Measurements from ENCODE around the gene PACRG. TPM values are rescaled to one million over a fixed set of nuclear protein-coding genes. Genes with fewer than 3 reads are reported as not detected.

The PACRG gene
- total and polyA plus RNA-seq, 10 of the 15 experiments (the other 5 are each of a cell fraction or from before 2014, with no cell fraction given), result not detected

- Histone ChIP-seq H3K27me3 (replicated peaks in 1 of 2; ENCODE audit: control insufficient read depth in 2 of 2, insufficient read depth in 2 of 2, low read length in 1 of 2) (no peaks in the 10 kb centered on the region), H3K4me1 (ENCODE audit: control insufficient read depth, insufficient read depth, low read length) (no peaks in the 10 kb centered on the region), H2AFZ (ENCODE audit: control insufficient read depth, low read depth, low read length) (no peak overlapping the region), H3K79me2 (ENCODE audit: control insufficient read depth, insufficient read depth, low read length) (no peaks in the 10 kb centered on the region), H3K4me3 (no peak overlapping the region), H4K20me1 (ENCODE audit: control insufficient read depth, insufficient read depth) (no peaks in the 10 kb centered on the region), H3K9ac (ENCODE audit: control insufficient read depth, insufficient read depth, low read length) (no peak overlapping the region), H3K9me3 (replicated peaks; ENCODE audit: control insufficient read depth, insufficient read depth, low read length) (no peaks in the 10 kb centered on the region), H3K36me3 (ENCODE audit: control insufficient read depth in 2 of 2, insufficient read depth in 2 of 2, low read length in 1 of 2) (no peaks in the 10 kb centered on the region), H3K4me2 (ENCODE audit: control insufficient read depth, insufficient read depth) (no peak overlapping the region), H3K27ac (ENCODE audit: control insufficient read depth, insufficient read depth) (no peak overlapping the region)
- in situ Hi-C loops (cut with MboI), result no loop called here
- ATAC-seq, result no peak
- ChIA-PET POLR2A (interaction anchor here (0.6 kb wide), 1 partner anchor 40 kb away, joined by 3 read pairs; no protein-coding TSS in a partner anchor), RAD21 (ENCODE audit: unreplicated experiment) (no interaction called here), SMC1A (ENCODE audit: uncharacterized antibody, unreplicated experiment) (no interaction called here), CTCF (no interaction called here)
- no peak for FAIRE-seq
- intact Hi-C loops (cut with micrococcal nuclease; ENCODE audit: unreplicated experiment), result no loop called here
- TF ChIP-seq BCLAF1 (IDR thresholded peaks at IDR 0.05) (no peak), LARP7 (IDR thresholded peaks at IDR 0.05) (no peak), RAD21 (IDR thresholded peaks at IDR 0.05; ENCODE audit: insufficient read depth, low read depth, low read length) (no peak), CHD1 (IDR thresholded peaks at IDR 0.05; ENCODE audit: low read depth, low read length) (no peak), ZZZ3 (IDR thresholded peaks at IDR 0.05; ENCODE audit: control insufficient read depth, insufficient read length, low read depth) (no peak), CHD4 (IDR thresholded peaks at IDR 0.05) (no peak)
- no peak for DNase-seq (ENCODE audit: low read depth, low spot score)
- BruUV-seq (replicated peaks), result no TSS peak
- WGBS (ENCODE audit: insufficient coverage, insufficient replicate concordance, low lambda C conversion rate, missing lambda C conversion rate), result 56% methylated on average over 7 of the region's 7 CpGs
These were observed 243.6 kb downstream of the PACRG start for GRCh38 chr6:162971356-162971755.
